C4-2B (cell line): Measurements from ENCODE around the gene C4orf33.

Source experiments
- CTCF ChIP-seq: fragments of 450-650 bp; conservative IDR thresholded peaks from 2 replicates; pipeline ENCODE4 v1.5.1; 2017; ENCODE audit warnings: mild to moderate bottlenecking
- ZFX ChIP-seq: fragments of 450-650 bp; IDR thresholded peaks from 2 replicates; pipeline ENCODE4 v1.6.1; 2017

DNA sequence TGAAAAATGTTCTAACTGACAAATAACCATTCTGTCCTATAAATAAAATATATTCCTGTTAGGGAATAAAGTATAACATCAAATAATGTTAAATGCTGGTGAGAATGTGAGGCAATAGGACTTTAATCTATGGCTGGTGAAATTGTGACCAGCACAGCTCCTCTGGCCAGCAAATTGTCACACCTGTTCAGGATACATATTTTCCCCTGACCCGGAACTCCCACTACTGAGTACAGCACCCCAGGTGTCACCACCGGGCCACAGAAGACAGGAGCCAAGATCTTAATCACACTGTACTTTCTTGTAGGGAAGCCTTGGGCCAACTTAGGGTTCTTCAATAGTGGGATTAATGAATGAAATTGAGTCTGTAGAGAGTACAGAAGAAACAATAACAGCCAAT lies 33.2 kb downstream of the C4orf33 start:
- TF ChIP-seq CTCF (no peak), ZFX (no peak)
